ENCODE results near the gene HFE.

- TF ChIP-seq BHLHE40 (IDR thresholded peaks at IDR 0.05; ENCODE audit: borderline replicate concordance): no peak
- TF ChIP-seq SP1 (IDR thresholded peaks at IDR 0.05): no peak
- TF ChIP-seq ELF4 (IDR thresholded peaks at IDR 0.05): no peak
- no peak for TF ChIP-seq FOXK2 (IDR thresholded peaks at IDR 0.05)
- no peak for TF ChIP-seq TARDBP (IDR thresholded peaks at IDR 0.05)
- TF ChIP-seq HDGF (IDR thresholded peaks at IDR 0.05; ENCODE audit: borderline replicate concordance): no peak
- TF ChIP-seq FOXA1 (IDR thresholded peaks at IDR 0.05): no peak
- no peak for TF ChIP-seq ARNT (IDR thresholded peaks at IDR 0.05)
These were observed 1.1 kb downstream of the HFE start for GRCh38 chr6:26088344-26088743.
